Mesenchymal stem cell (in vitro differentiated cells and primary cell): Measurements from ENCODE around the gene CHRND.
A peak's percentile ranks its signal among the peaks of the same experiment; 100 is the strongest.

ENCODE experiments used
- DNase-seq: peaks from one replicate; pipeline ENCODE4 v3.0.0-alpha.2; 2013
- H2AFZ ChIP-seq: one replicate; pipeline ENCODE4 v1.6.1; 2013; ENCODE audit warnings: low read depth, mild to moderate bottlenecking, control low read depth, inconsistent platforms, low read length, moderate library complexity
- H2AK5ac ChIP-seq: 2 replicates; pipeline ENCODE4 v1.6.1; 2013; ENCODE audit warnings: low read length, moderate library complexity, mild to moderate bottlenecking, inconsistent platforms; ENCODE audit not compliant: severe bottlenecking
- H2BK120ac ChIP-seq: one replicate; pipeline ENCODE4 v1.6.1; 2013; ENCODE audit warnings: low read depth, mild to moderate bottlenecking, inconsistent platforms, low read length, moderate library complexity
- H2BK12ac ChIP-seq, 2 experiments: one replicate each; pipeline ENCODE4 v1.6.1; 2013; ENCODE audit warnings: inconsistent platforms in 2 of 2, low read length in 2 of 2, mild to moderate bottlenecking in 2 of 2, moderate library complexity in 2 of 2, control low read depth in 1 of 2
- H2BK15ac ChIP-seq: one replicate; pipeline ENCODE4 v1.6.1; 2013; ENCODE audit warnings: mild to moderate bottlenecking, low read depth, inconsistent platforms; ENCODE audit not compliant: poor library complexity, severe bottlenecking
- H2BK5ac ChIP-seq: 2 replicates; pipeline ENCODE4 v1.6.1; 2013; ENCODE audit warnings: low read depth, mild to moderate bottlenecking, low read length, control low read depth, inconsistent platforms; ENCODE audit not compliant: poor library complexity, severe bottlenecking
- H3K14ac ChIP-seq, 2 experiments: one replicate each; pipeline ENCODE4 v1.6.1; 2013; ENCODE audit warnings: inconsistent platforms in 2 of 2, low read length in 2 of 2, control low read depth in 1 of 2, mild to moderate bottlenecking in 1 of 2, moderate library complexity in 1 of 2
- H3K18ac ChIP-seq, 2 experiments: one replicate each; pipeline ENCODE4 v1.6.1; 2013; ENCODE audit warnings: inconsistent platforms in 2 of 2, low read length in 2 of 2, control low read depth in 1 of 2, low read depth in 1 of 2, mild to moderate bottlenecking in 1 of 2
- H3K23ac ChIP-seq, 2 experiments: one replicate each; pipeline ENCODE4 v1.6.1; 2013; ENCODE audit warnings: inconsistent platforms in 2 of 2, low read length in 2 of 2, mild to moderate bottlenecking in 2 of 2, moderate library complexity in 2 of 2, control low read depth in 1 of 2
- H3K27ac ChIP-seq: 2 replicates; pipeline ENCODE4 v1.5.1; 2013; ENCODE audit warnings: mild to moderate bottlenecking, moderate library complexity, low read length, control low read depth, inconsistent platforms; ENCODE audit not compliant: poor library complexity, severe bottlenecking
- H3K27me3 ChIP-seq, 2 experiments: 2 replicates each; pipeline versions ENCODE4 v1.6.1 to v1.7.0; 2013; ENCODE audit warnings: low read length in 2 of 2, mild to moderate bottlenecking in 2 of 2, moderate library complexity in 2 of 2, control low read depth in 1 of 2, inconsistent platforms in 1 of 2; ENCODE audit not compliant: control insufficient read depth in 1 of 2, insufficient read depth in 1 of 2
- H3K36me3 ChIP-seq, 2 experiments: 2 replicates each; pipeline versions ENCODE4 v1.6.1 to v1.7.0; 2013; ENCODE audit warnings: low read length in 2 of 2, control low read depth in 1 of 2, inconsistent platforms in 1 of 2, low read depth in 1 of 2, mild to moderate bottlenecking in 1 of 2; ENCODE audit not compliant: insufficient read depth in 2 of 2, control insufficient read depth in 1 of 2
- H3K4ac ChIP-seq, 2 experiments: one replicate each; pipeline ENCODE4 v1.6.1; 2013; ENCODE audit warnings: inconsistent platforms in 2 of 2, low read length in 2 of 2, mild to moderate bottlenecking in 2 of 2, moderate library complexity in 2 of 2, control low read depth in 1 of 2, low read depth in 1 of 2
- H3K4me1 ChIP-seq: 2 replicates; pipeline ENCODE4 v1.6.1; 2013; ENCODE audit warnings: low read depth, low read length, control low read depth; ENCODE audit not compliant: control insufficient read depth, insufficient read depth
- H3K4me2 ChIP-seq: 2 replicates; pipeline ENCODE4 v1.6.1; 2013; ENCODE audit warnings: low read length, mild to moderate bottlenecking, inconsistent platforms; ENCODE audit not compliant: poor library complexity, severe bottlenecking
- H3K4me3 ChIP-seq, 2 experiments: 2 replicates each; pipeline versions ENCODE4 v1.5.1 to v1.7.0; 2013; ENCODE audit warnings: low read length in 2 of 2, mild to moderate bottlenecking in 2 of 2, control low read depth in 1 of 2, low read depth in 1 of 2; ENCODE audit not compliant: insufficient read depth in 1 of 2
- H3K79me1 ChIP-seq: replicated peaks from 2 replicates; pipeline ENCODE4 v1.6.1; 2013; ENCODE audit warnings: mild to moderate bottlenecking, control low read depth, low read length, inconsistent platforms; ENCODE audit not compliant: poor library complexity, severe bottlenecking
- H3K9ac ChIP-seq: 2 replicates; pipeline ENCODE4 v1.7.0; 2013; ENCODE audit warnings: mild to moderate bottlenecking, low read length, moderate library complexity
- H3K9me3 ChIP-seq: 2 replicates; pipeline ENCODE4 v1.7.0; 2013; ENCODE audit warnings: mild to moderate bottlenecking, low read length; ENCODE audit not compliant: control insufficient read depth
- H4K8ac ChIP-seq: one replicate; pipeline ENCODE4 v1.6.1; 2013; ENCODE audit warnings: inconsistent platforms, mild to moderate bottlenecking, low read length, moderate library complexity
- H4K91ac ChIP-seq: one replicate; pipeline ENCODE4 v1.6.1; 2013; ENCODE audit warnings: mild to moderate bottlenecking, low read length, inconsistent platforms
- WGBS: methylation state at CpG from one replicate; pipeline ENCODE4 v1.1.7; 2013; ENCODE audit warnings: mixed read lengths; 5-methylcytosine and 5-hydroxymethylcytosine counted together

CHRND gene

DNA sequence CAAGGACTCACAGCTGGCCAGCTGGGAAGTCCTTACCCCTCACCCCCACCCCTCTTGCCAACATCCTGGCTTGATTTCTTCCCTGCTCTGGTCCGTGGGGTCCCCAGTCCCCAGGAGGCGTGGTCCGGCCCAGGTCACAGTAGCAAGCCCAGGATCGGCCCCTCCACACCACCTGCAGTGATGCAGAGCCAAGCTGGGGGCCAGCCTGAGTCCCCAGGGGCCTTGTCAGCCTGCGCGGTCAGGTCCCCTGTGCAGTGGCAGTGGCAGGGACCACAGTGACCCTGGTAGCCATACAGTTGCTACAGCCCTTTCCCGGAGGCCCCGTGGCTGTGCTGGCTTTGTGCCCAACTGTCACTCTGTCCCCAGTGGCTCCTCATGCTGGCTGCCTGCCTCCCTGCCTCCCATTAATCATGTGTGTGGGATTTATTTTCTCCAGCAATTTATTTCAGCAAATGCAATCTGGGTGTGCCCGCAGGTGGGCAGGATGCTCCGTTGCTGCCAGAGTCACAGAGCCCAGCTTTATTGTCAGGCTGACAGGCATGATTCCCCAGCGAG is 14.5 kb upstream of the CHRND start:
- WGBS = 78% methylated on average over 11 of the region's 11 CpGs

DNA sequence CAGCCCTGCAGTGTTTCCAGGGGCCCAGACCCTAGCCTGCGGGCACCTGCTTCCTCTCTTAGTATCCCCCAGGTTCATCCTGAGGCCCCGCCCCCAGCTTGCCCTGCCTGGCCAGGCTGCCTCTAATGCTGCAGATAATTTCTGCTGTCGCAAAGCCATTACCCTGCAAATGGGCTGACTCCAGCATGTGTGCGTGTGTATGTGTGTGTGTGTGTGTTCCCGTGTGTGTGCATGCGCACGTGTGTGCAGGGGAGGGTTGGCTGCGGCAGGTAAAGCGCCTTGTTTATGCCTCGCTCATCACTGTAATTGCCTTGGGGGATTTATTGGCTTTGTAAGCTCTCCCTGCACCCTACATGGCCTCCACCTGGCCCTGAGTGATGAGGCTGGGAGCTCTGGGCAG is 13.4 kb upstream of the CHRND start:
- Histone ChIP-seq H3K14ac (peak overlapping the region in 1 of 2 experiments; percentile 1), H2AK5ac (no peak overlapping the region), H3K36me3 (no peaks in the 10 kb centered on the region), H4K91ac (no peak overlapping the region), H2BK12ac (no peak overlapping the region), H3K9me3 (no peaks in the 10 kb centered on the region), H2BK5ac (no peak overlapping the region), H2BK15ac (no peak overlapping the region), H3K4me2 (no peak overlapping the region), H2BK120ac (no peak overlapping the region), H3K27me3 (peaks cover 70 to 71% of the 10 kb centered on the region in 2 experiments), H3K79me1 (no peaks in the 10 kb centered on the region), H3K4me1 (no peaks in the 10 kb centered on the region), H3K23ac (no peak overlapping the region), H3K9ac (no peak overlapping the region), H3K4me3 (no peak overlapping the region), H4K8ac (no peak overlapping the region), H3K18ac (no peak overlapping the region), H2AFZ (no peak overlapping the region), H3K4ac (no peak overlapping the region), H3K27ac (no peak overlapping the region)
- WGBS = 76% methylated on average over 10 of the region's 10 CpGs
- no peak for DNase-seq

More for the DNA sequence above, 14.5 kb upstream of the CHRND start:
- Histone ChIP-seq H2AK5ac (no peak overlapping the region), H2BK5ac (no peak overlapping the region), H3K36me3 (no peaks in the 10 kb centered on the region), H2BK120ac (no peak overlapping the region), H3K4me3 (no peak overlapping the region), H3K23ac (no peak overlapping the region), H3K9me3 (no peaks in the 10 kb centered on the region), H3K9ac (no peak overlapping the region), H4K8ac (no peak overlapping the region), H3K4me2 (no peak overlapping the region), H2BK12ac (no peak overlapping the region), H3K79me1 (no peaks in the 10 kb centered on the region), H3K4me1 (no peaks in the 10 kb centered on the region), H2BK15ac (no peak overlapping the region), H3K14ac (no peak overlapping the region), H3K27me3 (peaks cover 71 to 73% of the 10 kb centered on the region in 2 experiments), H3K4ac (no peak overlapping the region), H3K18ac (no peak overlapping the region), H2AFZ (no peak overlapping the region), H4K91ac (no peak overlapping the region), H3K27ac (no peak overlapping the region)
- DNase-seq = no peak

DNA sequence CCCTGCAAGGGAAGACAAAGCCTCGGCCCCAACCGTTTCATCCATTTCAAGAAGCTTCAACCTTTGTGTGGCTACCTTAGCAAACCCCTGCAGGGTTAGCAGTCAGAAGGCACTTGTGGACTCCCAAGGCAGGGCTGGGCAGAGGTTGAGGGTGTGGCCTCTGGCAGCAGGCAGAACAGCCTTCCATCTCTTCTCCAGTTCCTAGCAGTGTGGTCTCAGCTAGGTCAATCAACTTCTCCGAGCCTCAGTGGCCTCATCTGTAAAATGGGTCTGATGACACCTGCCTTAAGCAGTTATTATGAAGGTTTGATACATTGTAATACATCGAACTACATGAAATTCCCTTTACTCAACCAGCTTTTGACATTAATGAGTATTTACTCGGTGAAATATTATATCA is 12.6 kb upstream of the CHRND start:
- no peaks in the 10 kb centered on the region for H3K36me3 ChIP-seq
- no peak overlapping the region for H3K23ac ChIP-seq
- H3K27ac ChIP-seq = no peak overlapping the region
- H3K4ac ChIP-seq = no peak overlapping the region
- no peaks in the 10 kb centered on the region for H3K79me1 ChIP-seq
- no peak overlapping the region for H3K4me2 ChIP-seq
- no peak overlapping the region for H2BK120ac ChIP-seq
- no peak overlapping the region for H2BK12ac ChIP-seq
- no peak overlapping the region for H2BK5ac ChIP-seq
- H2AFZ ChIP-seq = no peak overlapping the region
- no peak overlapping the region for H2BK15ac ChIP-seq
- H3K9ac ChIP-seq = no peak overlapping the region
- H2AK5ac ChIP-seq = no peak overlapping the region
- no peak for DNase-seq
- no peak overlapping the region for H3K4me3 ChIP-seq
- no peak overlapping the region for H3K14ac ChIP-seq
- 75% methylated on average over 2 of the region's 5 CpGs for WGBS
- H4K91ac ChIP-seq = no peak overlapping the region
- no peaks in the 10 kb centered on the region for H3K4me1 ChIP-seq
- H3K18ac ChIP-seq = no peak overlapping the region
- H4K8ac ChIP-seq = no peak overlapping the region
- H3K27me3 ChIP-seq = peaks cover 67 to 70% of the 10 kb centered on the region in 2 experiments
- no peaks in the 10 kb centered on the region for H3K9me3 ChIP-seq

DNA sequence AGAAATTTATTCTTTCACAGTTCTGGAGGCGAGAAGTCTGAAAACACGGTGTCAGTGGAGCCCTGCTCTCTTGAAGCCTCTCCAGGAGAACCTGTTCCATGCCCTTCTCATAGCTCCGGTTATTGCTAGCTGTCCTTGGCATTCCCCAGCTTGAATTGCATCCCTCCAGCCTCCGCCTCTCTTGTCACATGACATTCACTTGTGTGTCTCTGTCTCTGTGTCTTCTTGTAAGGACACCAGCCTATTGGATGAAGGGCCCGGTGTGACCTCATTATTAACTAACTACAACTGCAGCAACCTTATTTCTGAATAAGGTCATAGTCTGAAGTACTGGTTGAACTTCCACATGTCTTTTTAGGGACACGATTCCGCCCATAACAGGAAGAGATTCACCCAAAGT is 10.3 kb upstream of the CHRND start:
- H4K8ac ChIP-seq = no peak overlapping the region
- no peak overlapping the region for H3K14ac ChIP-seq
- H2AFZ ChIP-seq = no peak overlapping the region
- no peak for DNase-seq
- no peaks in the 10 kb centered on the region for H3K36me3 ChIP-seq
- H3K23ac ChIP-seq = no peak overlapping the region
- no peak overlapping the region for H2AK5ac ChIP-seq
- no peaks in the 10 kb centered on the region for H3K4me1 ChIP-seq
- no peak overlapping the region for H2BK12ac ChIP-seq
- H3K79me1 ChIP-seq = no peaks in the 10 kb centered on the region
- no peak overlapping the region for H3K9ac ChIP-seq
- no peaks in the 10 kb centered on the region for H3K9me3 ChIP-seq
- H3K4me2 ChIP-seq = no peak overlapping the region
- H2BK15ac ChIP-seq = no peak overlapping the region
- H3K4me3 ChIP-seq = no peak overlapping the region
- WGBS = 78% methylated on average over 7 of the region's 7 CpGs
- H3K4ac ChIP-seq = no peak overlapping the region
- no peak overlapping the region for H4K91ac ChIP-seq
- H3K18ac ChIP-seq = no peak overlapping the region
- no peak overlapping the region for H2BK120ac ChIP-seq
- no peak overlapping the region for H3K27ac ChIP-seq
- no peak overlapping the region for H2BK5ac ChIP-seq
- peaks cover 79 to 83% of the 10 kb centered on the region in 2 experiments for H3K27me3 ChIP-seq
